Measurements from ENCODE around the gene UGT3A1. TPM values are rescaled to one million over a fixed set of nuclear protein-coding genes. Genes with fewer than 3 reads are reported as not detected.

Gene UGT3A1
- total and polyA plus RNA-seq, 2 of the 13 experiments (the other 11 are each of a cell fraction or from before 2014, with no cell fraction given): not detected

GRCh38 chr5:35956429-35956828, 34.8 kb downstream of the UGT3A1 start:
- FAIRE-seq (no peak), ATAC-seq (no peak), DNase-seq (ENCODE audit: low spot score) (no peak)
- Histone ChIP-seq H3K27ac (ENCODE audit: extremely low read length, insufficient read depth, low read length) (no peak overlapping the region), H3K4me3 (replicated peaks in 1 of 3; ENCODE audit: insufficient read depth in 1 of 3, low read depth in 2 of 3, low read length in 3 of 3) (no peak overlapping the region), H3K79me2 (ENCODE audit: insufficient read depth, low read length) (no peaks in the 10 kb centered on the region), H3K27me3 (ENCODE audit: control insufficient read depth in 1 of 2, insufficient read depth in 2 of 2, low read length in 2 of 2) (peaks cover 0 to 3% of the 10 kb centered on the region in 2 experiments; a peak in 1 of 5 replicates), H4K20me1 (ENCODE audit: insufficient read depth, low read length) (no peaks in the 10 kb centered on the region), H2AFZ (ENCODE audit: low read length) (no peak overlapping the region), H3K4me2 (ENCODE audit: low read depth, low read length) (no peak overlapping the region), H3K9ac (ENCODE audit: insufficient read depth, low read depth, low read length) (no peak overlapping the region), H3K36me3 (replicated peaks in 1 of 2; ENCODE audit: control insufficient read depth in 1 of 2, insufficient read depth in 2 of 2, low read length in 2 of 2) (no peaks in the 10 kb centered on the region), H3K4me1 (ENCODE audit: insufficient read depth, low read length) (no peaks in the 10 kb centered on the region), H3K9me3 (ENCODE audit: low read length) (no peaks in the 10 kb centered on the region)
- POLR2A ChIA-PET: no interaction called here
- WGBS (ENCODE audit: low lambda C conversion rate): 0% methylated on average over 1 of the region's 1 CpG
- in situ Hi-C loops (cut with HindIII; ENCODE audit: extremely low pct_ligation_motif_present, low pct_unique_long_range_greater_than_20kb) (no loop called here), intact Hi-C loops (cut with micrococcal nuclease; ENCODE audit: unreplicated experiment) (no loop called here)
- CTCF ChIA-PET (ENCODE audit: low intra/inter-chr PET ratio, low total read pairs): no interaction called here
- no peak for TF ChIP-seq KLF16 (CRISPR knock-in tag; IDR thresholded peaks at IDR 0.05)
- no TSS peak for BruUV-seq (replicated peaks)

- Histone ChIP-seq H3K4me1 (ENCODE audit: insufficient read depth, low read length) (no peaks in the 10 kb centered on the region), H4K20me1 (ENCODE audit: insufficient read depth, low read length) (no peaks in the 10 kb centered on the region), H3K27ac (ENCODE audit: extremely low read length, insufficient read depth, low read length) (no peak overlapping the region), H3K4me3 (replicated peaks in 1 of 3; ENCODE audit: insufficient read depth in 1 of 3, low read depth in 2 of 3, low read length in 3 of 3) (no peak overlapping the region), H3K27me3 (ENCODE audit: control insufficient read depth in 1 of 2, insufficient read depth in 2 of 2, low read length in 2 of 2) (peaks cover 0 to 3% of the 10 kb centered on the region in 2 experiments; a peak in 1 of 5 replicates), H3K9ac (ENCODE audit: insufficient read depth, low read depth, low read length) (no peak overlapping the region), H3K9me3 (ENCODE audit: low read length) (no peaks in the 10 kb centered on the region), H3K36me3 (replicated peaks in 1 of 2; ENCODE audit: control insufficient read depth in 1 of 2, insufficient read depth in 2 of 2, low read length in 2 of 2) (no peaks in the 10 kb centered on the region), H3K4me2 (ENCODE audit: low read depth, low read length) (no peak overlapping the region), H3K79me2 (ENCODE audit: insufficient read depth, low read length) (no peaks in the 10 kb centered on the region), H2AFZ (ENCODE audit: low read length) (no peak overlapping the region)
- intact Hi-C loops (cut with micrococcal nuclease; ENCODE audit: unreplicated experiment): no loop called here
- TF ChIP-seq ZNF772 (CRISPR knock-in tag; IDR thresholded peaks at IDR 0.05): no peak
- no peak for TF ChIP-seq AFF4 (CRISPR knock-in tag; IDR thresholded peaks at IDR 0.05)
- no peak for TF ChIP-seq ZBTB3 (CRISPR knock-in tag; IDR thresholded peaks at IDR 0.05; ENCODE audit: borderline replicate concordance, low read depth)
- POLR2A ChIA-PET: no interaction called here
- 43% methylated on average over 6 of the region's 9 CpGs for WGBS (ENCODE audit: low lambda C conversion rate)
- no TSS peak for BruUV-seq (replicated peaks)
- CTCF ChIA-PET (ENCODE audit: low intra/inter-chr PET ratio, low total read pairs): no interaction called here
- FAIRE-seq (no peak), DNase-seq (ENCODE audit: low spot score) (no peak), ATAC-seq (no peak)
- in situ Hi-C loops (cut with HindIII; ENCODE audit: extremely low pct_ligation_motif_present, low pct_unique_long_range_greater_than_20kb): no loop called here
Measured at GRCh38 chr5:35954175-35954574, 37.0 kb downstream of the UGT3A1 start.
